PFSK-1 (cell line): Measurements from ENCODE around the gene FAM149A.

ENCODE experiments used
- FOXP2 ChIP-seq: optimal IDR thresholded peaks from 2 replicates; pipeline ENCODE3; 2011; ENCODE audit warnings: borderline replicate concordance, control low read depth, inconsistent platforms; ENCODE audit not compliant: insufficient read depth; ENCODE audit errors: extremely low read length, extremely low read depth
- POLR2AphosphoS5 ChIP-seq: IDR thresholded peaks from 2 replicates; pipeline ENCODE4 v1.6.1; 2012; ENCODE audit warnings: low read depth, mild to moderate bottlenecking, control low read depth, low read length, moderate library complexity
- REST ChIP-seq, 2 experiments: IDR thresholded peaks; 2 replicates each; pipeline versions ENCODE4 v1.6.1 to v1.8.0; 2011 to 2012; ENCODE audit warnings: low read depth in 2 of 2, low read length in 2 of 2, control low read depth in 1 of 2, inconsistent platforms in 1 of 2, mild to moderate bottlenecking in 1 of 2, moderate library complexity in 1 of 2; ENCODE audit not compliant: insufficient read depth in 1 of 2
- SIN3A ChIP-seq: IDR thresholded peaks from 2 replicates; pipeline ENCODE4 v1.6.1; 2012; ENCODE audit warnings: mild to moderate bottlenecking, low read length, moderate library complexity, borderline replicate concordance; ENCODE audit not compliant: insufficient read depth
- TAF1 ChIP-seq: IDR thresholded peaks from 2 replicates; pipeline ENCODE4 v1.6.1; 2012; ENCODE audit warnings: low read length, control low read depth, borderline replicate concordance; ENCODE audit not compliant: insufficient read depth

FAM149A gene

GRCh38 chr4:186149872-186150271 lies 45.4 kb downstream of the FAM149A start:
- TF ChIP-seq REST (IDR thresholded peaks at IDR 0.05; ENCODE audit: insufficient read depth in 1 of 2, low read depth in 2 of 2, low read length in 2 of 2) (no peak), TAF1 (no peak), FOXP2 (no peak), POLR2AphosphoS5 (no peak), SIN3A (no peak)

GRCh38 chr4:186150926-186151325 lies 46.4 kb downstream of the FAM149A start:
- TF ChIP-seq TAF1 (no peak), SIN3A (no peak), REST (IDR thresholded peaks at IDR 0.05; ENCODE audit: insufficient read depth in 1 of 2, low read depth in 2 of 2, low read length in 2 of 2) (no peak), POLR2AphosphoS5 (no peak), FOXP2 (no peak)

- TF ChIP-seq TAF1 (no peak), POLR2AphosphoS5 (no peak), REST (IDR thresholded peaks at IDR 0.05; ENCODE audit: insufficient read depth in 1 of 2, low read depth in 2 of 2, low read length in 2 of 2) (no peak), FOXP2 (no peak), SIN3A (no peak)
These were observed 47.0 kb downstream of the FAM149A start for GRCh38 chr4:186151499-186151898.

DNA sequence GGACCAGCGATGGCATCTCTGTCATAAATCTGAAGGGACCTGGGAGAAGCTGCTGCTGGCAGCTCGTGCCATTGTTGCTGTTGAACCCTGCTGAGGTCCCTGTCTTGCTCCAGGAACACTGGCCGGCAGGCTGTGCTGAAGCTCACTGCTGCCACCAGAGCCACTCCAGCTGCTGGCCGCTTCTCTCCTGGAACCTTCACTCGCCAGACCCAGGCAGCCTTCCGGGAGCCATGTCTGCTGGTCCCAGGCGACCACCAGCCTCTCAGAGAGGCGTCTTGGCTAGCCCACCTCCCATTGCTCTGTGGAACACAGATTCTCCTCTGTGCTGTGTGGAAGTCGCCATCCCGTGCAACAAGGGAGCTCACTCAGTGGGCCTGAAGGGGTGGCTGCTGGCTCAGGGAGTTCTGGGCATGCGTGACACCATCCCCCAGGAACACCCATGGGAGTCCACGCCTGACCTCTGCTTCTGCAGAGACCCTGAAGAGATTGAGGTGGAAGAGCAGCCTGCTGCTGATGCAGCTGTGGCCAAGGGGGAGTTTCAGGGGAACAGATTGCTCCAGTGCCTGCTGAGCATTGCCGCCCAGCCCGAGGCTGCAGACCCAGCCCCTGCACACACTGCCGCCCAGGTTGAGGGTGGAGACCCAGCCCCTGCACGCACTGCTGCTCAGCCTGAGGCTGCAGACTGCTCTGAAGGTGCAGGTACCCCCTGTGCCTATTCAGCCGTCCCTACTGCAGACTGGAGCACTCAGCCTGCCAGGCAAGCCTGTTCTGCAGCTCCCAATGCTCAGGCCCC lies 53.7 kb downstream of the FAM149A start:
- no peak for TF ChIP-seq FOXP2
- no peak for TF ChIP-seq REST (IDR thresholded peaks at IDR 0.05; ENCODE audit: insufficient read depth in 1 of 2, low read depth in 2 of 2, low read length in 2 of 2)
- no peak for TF ChIP-seq TAF1
- TF ChIP-seq SIN3A, result no peak
- TF ChIP-seq POLR2AphosphoS5, result no peak

DNA sequence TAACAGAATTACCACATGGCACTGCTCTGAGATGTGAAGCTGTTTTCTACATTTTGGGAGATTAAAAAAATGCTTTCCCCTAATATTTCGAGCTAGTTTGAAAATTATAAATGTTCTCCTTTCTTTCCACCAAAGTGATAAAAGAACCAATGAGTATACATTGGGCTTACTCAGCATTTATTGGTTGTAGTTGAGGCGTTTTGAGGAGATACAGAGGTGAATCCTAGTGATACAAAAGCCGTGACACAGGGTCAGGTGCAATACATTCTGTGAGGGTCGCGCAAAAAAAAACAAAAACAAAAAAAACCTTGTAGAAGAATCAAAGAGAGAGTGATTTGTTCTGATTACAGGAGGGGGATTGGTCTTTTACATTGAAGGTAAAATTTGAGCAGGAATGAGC lies 54.5 kb downstream of the FAM149A start:
- TF ChIP-seq SIN3A, result no peak
